AG08395 (cell line): ENCODE results near the gene CARMIL1.
A peak's percentile ranks its signal among the peaks of the same experiment; 100 is the strongest.

Experiments used
- DNase-seq: peaks from one replicate; pipeline ENCODE4 v3.0.0; 2012; ENCODE audit warnings: mixed read lengths, low spot score

The CARMIL1 gene

GRCh38 chr6:25309886-25310285 lies 30.7 kb downstream of the CARMIL1 start:
- no peak for DNase-seq

- DNase-seq: peak; percentile 64
Measured at GRCh38 chr6:25311331-25311840, 32.2 kb downstream of the CARMIL1 start.

DNA sequence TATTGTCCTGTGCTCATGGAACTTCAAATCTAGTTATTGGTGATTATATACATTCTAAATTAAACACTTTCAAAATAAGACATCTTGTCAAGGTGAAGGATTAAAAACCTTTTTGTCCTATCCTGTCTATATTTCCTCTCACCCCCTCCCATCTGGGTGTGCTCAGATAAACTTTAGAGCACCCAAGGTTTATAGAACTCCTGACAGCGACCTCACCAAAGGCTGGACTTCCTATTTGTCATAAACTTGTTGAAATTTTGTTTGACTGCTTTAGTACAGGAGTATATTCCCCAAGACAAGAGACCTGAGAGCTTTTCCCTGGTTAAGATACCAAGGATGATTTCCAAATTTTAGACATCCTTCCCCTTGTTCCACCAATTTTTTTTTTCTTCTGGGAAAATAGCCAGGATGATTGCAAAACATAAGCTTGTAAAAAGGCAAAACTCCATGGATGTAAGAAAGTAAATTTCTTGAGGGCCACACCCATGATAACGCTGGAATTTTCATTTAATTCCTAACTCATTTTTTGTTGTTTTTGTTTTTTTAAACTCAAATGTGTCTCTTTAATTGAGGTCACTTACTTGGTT lies 33.0 kb downstream of the CARMIL1 start:
- DNase-seq: peak; percentile 22

- peak; percentile 41 for DNase-seq
Measured at GRCh38 chr6:25312703-25313102, 33.5 kb downstream of the CARMIL1 start.

DNA sequence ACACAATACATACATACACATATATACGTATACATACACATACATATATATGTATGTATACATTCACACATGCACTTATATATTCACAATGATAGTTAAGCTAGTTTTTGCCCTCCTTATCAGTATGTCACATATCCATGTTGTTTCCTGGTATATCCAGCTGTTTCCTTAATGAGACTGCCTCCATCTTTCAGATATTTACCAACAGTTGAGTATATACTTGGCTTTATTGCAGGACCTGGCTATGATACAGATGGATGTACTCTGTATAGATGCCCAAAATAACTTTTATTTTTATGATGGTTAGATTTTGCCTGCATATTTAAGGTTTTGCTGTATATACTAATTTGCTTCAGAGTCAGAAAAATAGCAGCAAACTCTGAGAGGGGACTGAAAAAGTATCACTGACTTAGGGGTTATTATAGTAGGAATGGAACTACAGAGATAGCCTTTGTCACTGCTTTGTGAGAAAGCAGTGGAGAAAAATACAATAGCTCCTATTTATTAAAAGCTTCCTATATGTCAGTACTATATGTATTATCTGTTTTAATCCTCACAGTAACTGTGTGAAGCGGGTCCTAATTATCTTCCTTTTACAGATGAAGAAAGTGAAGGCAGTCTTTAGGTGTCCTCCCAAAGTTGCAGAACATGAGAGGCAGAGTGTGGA lies 35.5 kb downstream of the CARMIL1 start:
- DNase-seq: no peak

DNA sequence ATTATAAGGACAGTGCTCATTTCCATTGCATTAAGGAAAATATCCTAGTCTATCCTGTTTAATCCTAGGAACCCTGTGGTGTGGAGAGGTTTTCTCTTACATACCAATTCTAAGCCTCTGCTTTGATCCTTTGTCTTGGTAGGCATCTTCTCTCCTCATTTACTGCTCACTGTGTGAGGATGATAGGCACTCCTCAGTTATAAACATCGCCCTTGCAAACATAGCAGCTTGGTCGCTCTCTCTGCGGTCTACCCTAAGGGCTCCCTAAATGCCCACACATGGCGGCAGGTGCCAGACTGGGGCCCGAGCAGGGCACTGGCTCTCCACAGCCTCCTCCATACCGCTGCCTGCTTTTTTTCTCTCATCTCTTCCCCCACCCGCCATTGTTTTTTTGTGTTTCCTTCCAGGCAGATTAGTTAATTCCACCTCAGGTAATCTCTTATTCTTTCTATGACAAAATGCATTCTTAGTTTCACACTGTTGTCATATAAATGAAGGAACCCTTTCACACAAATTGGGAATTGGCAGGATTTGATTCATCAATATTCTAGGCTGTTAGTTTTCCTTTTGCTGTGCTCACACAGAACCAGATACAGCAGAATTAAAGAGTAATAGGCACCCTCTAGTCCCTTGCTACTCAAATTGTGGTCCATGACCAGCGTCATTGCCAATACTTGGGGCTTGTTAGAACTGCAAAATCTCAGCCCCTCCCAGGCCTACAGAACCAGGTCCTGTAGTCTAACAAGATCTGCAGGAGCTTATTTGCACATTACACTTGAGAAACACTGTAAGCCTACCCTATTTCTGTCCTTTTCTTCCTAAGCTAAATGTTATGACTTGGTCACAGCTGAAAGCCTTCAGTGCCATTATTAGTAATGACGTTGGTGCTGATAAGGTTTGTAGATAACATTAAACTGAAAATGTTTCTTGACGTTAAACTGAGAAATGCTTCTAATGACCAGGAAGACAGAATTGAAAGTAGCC lies 36.3 kb downstream of the CARMIL1 start:
- DNase-seq: no peak

DNA sequence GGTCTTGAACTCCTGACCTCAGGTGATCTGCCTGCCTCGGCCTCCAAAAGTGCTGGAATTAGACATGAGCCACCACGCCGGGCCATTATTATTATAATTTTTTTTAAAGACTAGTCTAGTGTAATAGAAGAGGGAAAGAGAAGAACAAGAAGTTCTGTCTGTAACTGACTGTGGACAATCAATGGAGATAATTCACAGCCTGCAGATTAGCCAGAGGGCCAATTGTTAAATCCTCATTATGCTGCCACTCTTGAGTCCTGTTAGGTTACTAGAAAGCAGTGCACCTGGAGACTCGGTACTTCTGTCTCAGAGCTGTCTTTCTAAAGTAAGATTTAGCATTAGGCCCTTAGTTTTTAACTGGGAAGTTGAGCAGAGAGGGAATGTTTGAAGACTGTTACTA lies 37.5 kb downstream of the CARMIL1 start:
- no peak for DNase-seq

DNA sequence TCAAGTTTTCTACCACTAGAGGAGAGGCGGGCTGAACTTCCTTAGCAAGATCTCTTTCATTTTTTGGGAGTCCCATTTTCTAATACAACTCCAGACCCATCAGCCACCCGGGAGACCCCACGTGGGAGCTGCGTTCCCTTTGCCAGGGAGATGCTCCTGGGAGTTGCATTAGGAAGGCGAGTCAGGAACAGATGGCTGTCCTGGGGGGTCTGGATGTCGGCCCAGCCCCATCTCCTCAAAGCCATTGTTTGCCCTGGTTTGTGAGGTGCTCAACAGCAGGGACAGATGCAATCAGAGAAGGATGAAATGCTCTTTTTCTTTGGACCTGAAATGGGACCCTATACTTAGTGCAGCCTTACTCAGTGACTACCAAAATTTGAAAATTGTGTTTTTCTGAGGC lies 39.4 kb downstream of the CARMIL1 start:
- no peak for DNase-seq

DNA sequence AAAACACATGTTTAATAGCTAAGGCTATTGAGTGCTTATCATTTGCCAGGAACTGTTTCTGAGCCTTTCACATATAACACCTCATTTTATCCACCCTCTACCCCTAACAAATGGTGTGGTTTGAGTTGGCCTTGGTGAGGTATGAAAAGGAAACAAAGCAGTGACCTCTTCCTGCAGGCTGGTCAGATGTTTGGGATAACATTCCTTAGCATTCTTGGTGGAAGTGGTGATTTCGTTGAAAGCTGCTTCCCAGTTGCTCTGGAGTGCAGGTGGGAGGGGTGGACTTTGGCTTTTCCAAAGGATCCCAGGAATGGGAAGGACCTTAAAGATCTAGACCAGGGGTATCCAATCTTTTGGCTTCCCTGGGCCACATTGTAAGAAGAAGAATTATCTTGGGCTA lies 41.3 kb downstream of the CARMIL1 start:
- no peak for DNase-seq

DNA sequence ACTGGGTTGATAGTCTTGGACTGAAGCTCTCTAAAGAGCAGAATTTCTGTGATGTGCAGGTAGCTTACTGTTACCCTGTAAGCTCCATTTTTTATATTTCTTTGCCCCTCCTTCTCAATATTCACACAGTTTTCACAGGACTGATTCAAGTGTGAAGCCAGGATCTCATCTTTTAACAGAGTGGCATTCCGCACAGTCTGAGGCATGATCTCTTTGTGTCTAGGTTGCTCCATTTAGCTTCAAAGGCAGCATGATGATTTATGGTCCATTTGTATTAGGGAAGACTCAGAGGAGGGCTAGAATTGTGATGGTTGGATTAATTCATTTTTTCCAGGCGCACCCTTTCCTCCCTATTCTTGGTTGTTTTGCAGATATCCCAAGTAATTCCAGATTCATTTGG lies 43.5 kb downstream of the CARMIL1 start:
- no peak for DNase-seq

DNA sequence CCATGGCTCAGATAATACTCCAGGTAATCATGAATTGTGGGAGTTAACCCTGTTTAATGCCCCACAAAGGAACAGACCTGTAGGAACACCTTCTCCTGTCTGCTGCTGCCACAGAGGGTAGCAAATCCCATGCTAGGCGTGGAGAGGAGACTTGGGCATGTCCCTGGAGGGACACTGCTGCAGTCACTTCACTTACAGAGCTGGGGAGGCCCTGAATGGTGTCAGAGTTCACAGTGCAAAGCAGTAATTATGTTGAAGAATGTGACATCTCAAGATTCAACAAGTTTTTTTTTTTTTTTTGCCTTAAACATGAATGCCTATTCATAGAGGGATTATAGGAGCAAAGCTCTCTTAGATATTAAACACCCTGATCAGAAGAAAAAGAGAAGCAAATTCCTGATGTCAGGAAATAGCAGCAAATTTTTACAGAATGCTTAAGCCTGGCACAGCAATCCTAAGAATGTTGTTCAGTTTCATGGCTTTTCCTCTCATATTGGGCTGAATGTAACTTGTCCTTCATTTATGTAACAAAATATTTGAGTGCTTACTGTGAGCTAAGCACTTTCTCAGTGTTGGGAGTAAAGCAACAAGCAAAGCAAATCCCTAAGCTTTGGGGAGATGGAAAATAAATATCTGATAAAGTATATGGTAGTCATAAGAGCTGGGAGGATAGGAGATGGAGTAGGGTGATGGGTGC lies 45.0 kb downstream of the CARMIL1 start:
- peak; percentile 37 for DNase-seq

- DNase-seq: no peak
Measured at GRCh38 chr6:25326126-25326525, 47.0 kb downstream of the CARMIL1 start.

DNA sequence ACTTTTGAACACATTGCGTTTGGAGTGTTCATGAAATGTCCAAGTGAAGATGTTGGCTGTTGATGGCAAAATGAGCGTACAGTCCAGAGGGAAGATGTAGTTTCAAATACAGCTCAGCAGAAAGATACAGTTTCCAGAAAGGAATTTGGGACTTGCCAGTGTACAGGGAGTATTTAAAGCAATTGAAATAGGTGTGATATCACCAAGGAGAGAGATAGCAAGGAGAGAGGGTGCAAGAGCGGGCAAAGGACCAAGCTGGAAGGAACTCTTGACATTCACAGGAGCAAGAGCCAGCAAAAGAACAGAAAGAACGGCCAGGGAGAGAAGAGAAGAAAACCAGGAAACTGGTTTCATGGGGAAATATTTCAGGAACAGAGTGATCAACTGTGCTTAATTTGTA lies 47.8 kb downstream of the CARMIL1 start:
- DNase-seq: no peak

DNA sequence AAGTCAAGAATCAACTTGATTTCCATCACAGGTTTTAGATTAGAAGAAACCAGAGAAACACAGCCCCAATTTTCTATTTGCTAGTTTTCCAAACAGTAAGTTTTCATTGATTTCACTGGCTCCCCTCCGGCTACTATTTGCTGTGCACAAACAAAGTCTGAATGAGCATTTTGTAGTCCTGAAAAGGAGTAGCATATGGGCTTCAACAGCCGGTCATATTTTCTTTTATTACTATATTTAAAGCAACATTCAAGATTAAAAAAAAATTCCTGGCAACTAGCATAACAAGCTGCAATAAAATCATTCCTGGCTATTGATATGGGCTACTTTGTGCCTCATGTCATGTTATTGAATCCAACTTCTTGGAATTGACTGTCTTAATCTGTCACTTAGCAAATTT lies 48.3 kb downstream of the CARMIL1 start:
- DNase-seq: no peak

DNA sequence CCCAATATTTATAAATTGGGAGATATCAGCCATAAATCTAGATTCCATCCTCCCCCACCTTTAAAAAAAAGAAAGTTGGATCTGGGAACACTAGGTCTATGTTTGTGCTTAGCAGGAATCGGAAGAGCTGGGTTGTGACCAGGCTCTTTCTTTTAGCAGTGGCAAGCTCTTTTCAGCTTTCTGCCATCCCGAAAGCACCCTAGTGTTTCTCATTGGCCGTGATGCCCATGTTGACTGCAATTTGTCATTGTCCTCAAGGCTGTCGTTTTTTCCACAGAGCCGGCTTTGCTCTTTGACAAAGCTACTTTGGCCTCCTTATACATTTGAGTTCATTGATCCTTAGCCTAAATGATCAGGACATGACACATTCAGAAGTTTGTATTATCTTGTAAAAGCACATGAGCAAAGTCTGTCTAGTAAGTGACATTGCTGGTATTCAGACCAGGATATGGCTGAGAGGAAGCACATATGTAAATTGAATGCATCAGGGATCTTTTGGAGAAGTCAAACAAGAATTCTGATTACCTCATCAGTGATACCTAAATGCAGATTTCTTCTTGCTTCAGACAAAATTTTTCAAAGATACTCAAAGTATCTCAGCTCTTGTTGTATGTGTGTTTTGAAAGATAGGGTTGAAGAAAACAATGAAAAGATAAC lies 50.1 kb downstream of the CARMIL1 start:
- DNase-seq: no peak

DNA sequence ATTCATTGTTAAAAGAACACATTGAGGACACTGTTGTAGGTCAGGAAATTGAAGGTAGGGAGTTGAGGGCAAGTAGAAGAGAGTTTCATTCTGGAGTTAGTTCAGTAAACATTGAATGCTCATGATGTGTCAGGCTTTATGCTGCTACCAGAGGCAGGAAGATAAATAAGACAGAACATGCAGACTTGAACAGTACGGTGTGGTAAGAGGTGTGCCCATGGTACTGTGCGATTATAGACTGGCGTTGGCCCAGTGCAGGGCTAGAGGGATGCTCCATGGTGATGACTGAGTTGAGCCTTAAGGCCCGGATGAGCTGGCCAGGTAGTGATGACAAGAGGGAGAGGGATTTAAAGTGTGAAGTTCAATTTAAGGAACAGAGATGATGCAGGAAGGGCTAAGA lies 50.8 kb downstream of the CARMIL1 start:
- no peak for DNase-seq

DNA sequence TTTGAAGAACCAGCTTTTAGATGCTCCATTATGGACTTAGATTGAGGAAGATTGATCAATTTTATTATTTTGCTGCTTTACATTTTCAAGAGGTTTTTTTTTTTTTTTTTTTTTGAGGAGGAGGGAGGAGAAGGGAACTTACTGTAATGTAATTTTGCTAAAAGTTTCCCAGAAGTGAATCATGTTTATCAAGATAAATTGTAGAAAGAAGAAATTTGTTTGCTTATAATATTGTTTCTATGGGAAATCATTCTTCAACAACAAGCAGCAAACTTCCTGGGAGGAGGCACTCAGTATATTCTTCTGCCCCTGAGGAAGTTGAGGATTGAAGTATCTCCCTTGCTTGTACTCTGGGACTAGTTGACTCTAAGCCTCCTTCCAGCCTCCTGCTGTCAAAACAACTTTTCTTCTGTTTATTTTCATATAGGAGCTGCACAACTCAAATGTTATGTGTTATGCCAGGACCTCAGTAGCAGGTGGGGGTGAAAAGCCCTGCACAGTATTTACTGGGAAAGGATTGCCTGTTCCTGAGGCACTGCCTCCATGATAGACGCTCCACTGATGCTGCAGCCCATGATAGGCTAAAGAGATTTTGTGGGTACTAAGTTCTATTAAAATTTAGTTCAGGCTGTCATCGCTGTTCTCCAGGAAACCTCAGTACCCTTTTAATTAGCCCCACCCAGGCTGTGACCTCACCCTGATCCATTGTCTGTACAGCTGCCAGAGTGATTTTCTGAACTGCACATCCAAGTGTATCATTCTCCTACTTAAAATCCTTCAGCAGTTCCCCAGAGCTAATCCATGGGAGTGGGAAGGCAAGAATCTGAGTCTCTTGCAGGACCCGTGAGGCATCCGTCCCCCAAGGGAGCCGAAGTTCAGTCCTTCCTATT lies 51.9 kb downstream of the CARMIL1 start:
- DNase-seq: peak; percentile 31

- no peak for DNase-seq
Measured at GRCh38 chr6:25332165-25332564, 53.0 kb downstream of the CARMIL1 start.

- DNase-seq: no peak
Measured at GRCh38 chr6:25332655-25333071, 53.5 kb downstream of the CARMIL1 start.

GRCh38 chr6:25333471-25333870 lies 54.3 kb downstream of the CARMIL1 start:
- DNase-seq: no peak

DNA sequence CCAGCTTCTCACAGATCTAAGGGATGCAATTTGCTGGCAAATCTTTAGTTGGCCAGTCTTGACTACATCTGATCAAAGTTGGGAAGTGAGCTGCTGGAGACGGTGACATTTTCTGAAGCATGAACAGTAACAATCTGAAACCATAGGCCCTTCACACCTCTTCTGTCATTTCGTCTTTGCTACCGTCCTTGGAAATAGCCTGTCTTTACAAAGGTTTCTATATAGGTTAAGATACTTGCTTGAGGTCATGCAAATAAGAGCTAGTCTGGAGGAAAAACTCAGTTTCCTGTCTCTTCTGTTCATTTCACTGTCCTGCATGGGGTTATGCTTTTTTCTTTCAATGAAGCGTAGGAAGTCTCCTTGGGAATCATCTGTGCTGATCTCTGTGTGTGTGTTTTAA lies 55.6 kb downstream of the CARMIL1 start:
- DNase-seq: no peak
